ENCODE measurements around the gene ALG2.

The ALG2 gene

GRCh38 chr9:99210572-99210971 is 11.2 kb downstream of the ALG2 start:
- no peak for DNase-seq (ENCODE audit: low read depth in 1 of 2, low spot score in 1 of 2)
- H3K27me3 ChIP-seq (ENCODE audit: insufficient read depth, poor library complexity, severe bottlenecking): no peaks in the 10 kb centered on the region
- no peak overlapping the region for H3K4me3 ChIP-seq (replicated peaks; ENCODE audit: insufficient read depth, low read length)
- TF ChIP-seq POLR2AphosphoS5 (IDR thresholded peaks at IDR 0.05; ENCODE audit: low read depth) (no peak), CTCF (IDR thresholded peaks at IDR 0.05; ENCODE audit: insufficient read depth, low read length) (no peak), SPI1 (IDR thresholded peaks at IDR 0.05; ENCODE audit: borderline replicate concordance, low read depth) (peak; percentile 56; the same call in 1 of the 2 replicates)
- H3K27ac ChIP-seq (replicated peaks): no peak overlapping the region

GRCh38 chr9:99201603-99202002 is 20.1 kb downstream of the ALG2 start:
- Histone ChIP-seq H3K27ac (replicated peaks) (no peak overlapping the region), H3K4me3 (replicated peaks; ENCODE audit: insufficient read depth, low read length) (no peak overlapping the region), H3K27me3 (ENCODE audit: insufficient read depth, poor library complexity, severe bottlenecking) (no peaks in the 10 kb centered on the region)
- DNase-seq (ENCODE audit: low read depth in 1 of 2, low spot score in 1 of 2): no peak
- TF ChIP-seq GABPA (IDR thresholded peaks at IDR 0.05; ENCODE audit: low read depth) (no peak), CTCF (IDR thresholded peaks at IDR 0.05; ENCODE audit: insufficient read depth, low read length) (no peak), REST (IDR thresholded peaks at IDR 0.05; ENCODE audit: insufficient replicate concordance, low read depth) (no peak), SPI1 (IDR thresholded peaks at IDR 0.05; ENCODE audit: borderline replicate concordance, low read depth) (no peak)

GRCh38 chr9:99199938-99200539 is 21.7 kb downstream of the ALG2 start:
- Histone ChIP-seq H3K27me3 (ENCODE audit: insufficient read depth, poor library complexity, severe bottlenecking) (no peaks in the 10 kb centered on the region), H3K4me3 (replicated peaks; ENCODE audit: insufficient read depth, low read length) (no peak overlapping the region), H3K27ac (replicated peaks) (no peak overlapping the region)
- DNase-seq (ENCODE audit: low read depth in 1 of 2, low spot score in 1 of 2): no peak
- TF ChIP-seq CTCF (IDR thresholded peaks at IDR 0.05; ENCODE audit: insufficient read depth, low read length): no peak
- TF ChIP-seq REST (IDR thresholded peaks at IDR 0.05; ENCODE audit: insufficient replicate concordance, low read depth): no peak
- peak; percentile 90 for TF ChIP-seq SPI1 (IDR thresholded peaks at IDR 0.05; ENCODE audit: borderline replicate concordance, low read depth)

GRCh38 chr9:99197987-99198386 is 23.8 kb downstream of the ALG2 start:
- DNase-seq (ENCODE audit: low read depth in 1 of 2, low spot score in 1 of 2): no peak
- TF ChIP-seq POLR2AphosphoS5 (IDR thresholded peaks at IDR 0.05; ENCODE audit: low read depth): no peak
- TF ChIP-seq SPI1 (IDR thresholded peaks at IDR 0.05; ENCODE audit: borderline replicate concordance, low read depth): no peak
- no peak for TF ChIP-seq CTCF (IDR thresholded peaks at IDR 0.05; ENCODE audit: insufficient read depth, low read length)
- TF ChIP-seq GABPA (IDR thresholded peaks at IDR 0.05; ENCODE audit: low read depth): no peak
- no peak for TF ChIP-seq REST (IDR thresholded peaks at IDR 0.05; ENCODE audit: insufficient replicate concordance, low read depth)
- no peaks in the 10 kb centered on the region for H3K27me3 ChIP-seq (ENCODE audit: insufficient read depth, poor library complexity, severe bottlenecking)
- no peak overlapping the region for H3K4me3 ChIP-seq (replicated peaks; ENCODE audit: insufficient read depth, low read length)
- H3K27ac ChIP-seq (replicated peaks): no peak overlapping the region

Measured in HL-60 (cell line).